ENCODE data around the gene TACC2.
"Not testable (repeated sequence)": the region's sequence is repeated elsewhere in the genome, so short reads cannot be mapped to it uniquely, and the experiment has no call there.

TACC2 gene

GRCh38 chr10:122194251-122194650, 205.3 kb downstream of the TACC2 start:
- no peak for TF ChIP-seq CTCF (IDR thresholded peaks at IDR 0.05; ENCODE audit: insufficient read depth, low read depth, low read length, missing control alignments)
- DNase-seq (ENCODE audit: low read depth) = no peak
- no peak overlapping the region for H3K4me3 ChIP-seq (ENCODE audit: low read depth, low read length)

- no peak overlapping the region for H3K4me3 ChIP-seq (ENCODE audit: low read depth, low read length)
- no peak for TF ChIP-seq CTCF (IDR thresholded peaks at IDR 0.05; ENCODE audit: insufficient read depth, low read depth, low read length, missing control alignments)
- no peak for DNase-seq (ENCODE audit: low read depth)
Measured at GRCh38 chr10:122196218-122196617, 207.3 kb downstream of the TACC2 start.

GRCh38 chr10:122197611-122198222, 208.8 kb downstream of the TACC2 start:
- DNase-seq (ENCODE audit: low read depth) = no peak
- H3K4me3 ChIP-seq (ENCODE audit: low read depth, low read length) = no peak overlapping the region
- TF ChIP-seq CTCF (IDR thresholded peaks at IDR 0.05; ENCODE audit: insufficient read depth, low read depth, low read length, missing control alignments) = no peak

- H3K4me3 ChIP-seq (ENCODE audit: low read depth, low read length) = no peak overlapping the region
- DNase-seq (ENCODE audit: low read depth) = no peak
- TF ChIP-seq CTCF (IDR thresholded peaks at IDR 0.05; ENCODE audit: insufficient read depth, low read depth, low read length, missing control alignments) = no peak
Measured at GRCh38 chr10:122198631-122199030, 209.7 kb downstream of the TACC2 start.

- no peak for DNase-seq (ENCODE audit: low read depth)
- no peak for TF ChIP-seq CTCF (IDR thresholded peaks at IDR 0.05; ENCODE audit: insufficient read depth, low read depth, low read length, missing control alignments)
- no peak overlapping the region for H3K4me3 ChIP-seq (ENCODE audit: low read depth, low read length)
Measured at GRCh38 chr10:122199070-122199469, 210.1 kb downstream of the TACC2 start.

GRCh38 chr10:122199689-122200088, 210.7 kb downstream of the TACC2 start:
- no peak for TF ChIP-seq CTCF (IDR thresholded peaks at IDR 0.05; ENCODE audit: insufficient read depth, low read depth, low read length, missing control alignments)
- no peak for DNase-seq (ENCODE audit: low read depth)
- no peak overlapping the region for H3K4me3 ChIP-seq (ENCODE audit: low read depth, low read length)

GRCh38 chr10:122201401-122201800, 212.4 kb downstream of the TACC2 start:
- DNase-seq (ENCODE audit: low read depth) = no peak
- H3K4me3 ChIP-seq (ENCODE audit: low read depth, low read length) = no peak overlapping the region
- TF ChIP-seq CTCF (IDR thresholded peaks at IDR 0.05; ENCODE audit: insufficient read depth, low read depth, low read length, missing control alignments) = no peak

GRCh38 chr10:122203180-122203579, 214.2 kb downstream of the TACC2 start:
- not testable (repeated sequence) for DNase-seq (ENCODE audit: low read depth); H3K4me3 ChIP-seq (ENCODE audit: low read depth, low read length)

Measured in GM12865 (cell line).